Measurements from ENCODE around the gene PRPF40A. TPM values are rescaled to one million over a fixed set of nuclear protein-coding genes. Genes with fewer than 3 reads are reported as not detected.

Gene PRPF40A
- total and polyA plus RNA-seq, 9 of the 15 experiments (the other 6 are each of a cell fraction or from before 2014, with no cell fraction given): 168 to 304 (median 264) TPM

- TF ChIP-seq HMBOX1 (IDR thresholded peaks at IDR 0.05): no peak
- no peak for TF ChIP-seq MGA (IDR thresholded peaks at IDR 0.05)
- no peak for TF ChIP-seq SETDB1 (IDR thresholded peaks at IDR 0.05; ENCODE audit: low read length)
- TF ChIP-seq ZNF512 (tag; IDR thresholded peaks at IDR 0.05): peak; percentile 46; the same call in 1 of the 2 replicates
- TF ChIP-seq CHAMP1 (IDR thresholded peaks at IDR 0.05): no peak
- TF ChIP-seq PKNOX1 (IDR thresholded peaks at IDR 0.05): 0 out of 2 replicates have a peak, but pooled peaks have one; percentile 15
These were observed 23.6 kb upstream of the PRPF40A start (continued) for GRCh38 chr2:152740743-152741328.
